GM12865 (cell line): ENCODE data around the gene GRB10.

Experiments
- DNase-seq: peaks from one replicate; pipeline ENCODE4 v3.0.0; 2010; ENCODE audit warnings: low read depth
- H3K4me3 ChIP-seq: 2 replicates; pipeline ENCODE4 v1.5.1; 2011; ENCODE audit warnings: mild to moderate bottlenecking, low read depth, low read length, control low read depth
- CTCF ChIP-seq: IDR thresholded peaks from 2 replicates; pipeline ENCODE4 v1.5.1; 2011; ENCODE audit warnings: low read length, control low read depth, low read depth, inconsistent platforms; ENCODE audit not compliant: insufficient read depth; ENCODE audit errors: missing control alignments

The GRB10 gene

GRCh38 chr7:50709151-50709550, 73.5 kb downstream of the GRB10 start:
- DNase-seq = no peak
- no peak for TF ChIP-seq CTCF
- no peak overlapping the region for H3K4me3 ChIP-seq

DNA sequence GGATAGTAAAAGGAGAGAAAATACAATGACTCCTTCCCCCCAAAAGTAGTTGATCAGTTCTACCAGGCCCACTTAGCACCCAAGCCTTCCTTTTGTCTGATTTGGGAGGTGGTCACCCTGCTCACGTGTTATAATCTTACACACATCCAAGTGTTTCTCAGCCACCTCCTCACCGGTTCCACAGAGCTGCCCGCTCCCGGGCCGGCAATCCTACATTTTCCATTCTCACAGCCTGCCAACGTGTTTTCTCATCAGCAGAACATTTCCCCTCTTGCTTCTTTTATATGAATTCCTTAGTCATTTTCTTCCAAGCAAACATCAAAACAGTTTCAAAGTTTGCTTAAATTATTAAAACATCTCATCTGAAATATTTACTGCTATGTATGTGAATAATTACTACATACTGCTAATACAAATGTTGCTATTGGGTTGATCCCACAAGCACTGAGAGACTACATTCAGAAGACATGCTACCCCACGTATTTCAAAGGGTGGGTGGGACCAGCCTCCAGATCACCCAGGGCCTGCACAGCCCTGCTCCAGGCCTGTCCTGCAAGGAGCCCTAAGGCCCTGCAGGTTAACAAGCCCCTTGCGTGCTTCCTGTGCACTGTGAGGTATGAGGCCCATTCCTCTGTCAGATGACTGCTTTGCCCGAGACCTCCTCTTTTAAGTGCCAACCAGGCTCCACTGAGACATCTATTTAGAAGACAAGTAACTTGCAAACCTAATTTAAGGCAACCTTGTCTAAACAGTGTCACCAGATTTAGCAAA, 75.3 kb downstream of the GRB10 start:
- DNase-seq = no peak
- H3K4me3 ChIP-seq = no peak overlapping the region
- no peak for TF ChIP-seq CTCF

GRCh38 chr7:50706469-50706937, 76.2 kb downstream of the GRB10 start:
- DNase-seq = no peak
- TF ChIP-seq CTCF = no peak
- no peak overlapping the region for H3K4me3 ChIP-seq

DNA sequence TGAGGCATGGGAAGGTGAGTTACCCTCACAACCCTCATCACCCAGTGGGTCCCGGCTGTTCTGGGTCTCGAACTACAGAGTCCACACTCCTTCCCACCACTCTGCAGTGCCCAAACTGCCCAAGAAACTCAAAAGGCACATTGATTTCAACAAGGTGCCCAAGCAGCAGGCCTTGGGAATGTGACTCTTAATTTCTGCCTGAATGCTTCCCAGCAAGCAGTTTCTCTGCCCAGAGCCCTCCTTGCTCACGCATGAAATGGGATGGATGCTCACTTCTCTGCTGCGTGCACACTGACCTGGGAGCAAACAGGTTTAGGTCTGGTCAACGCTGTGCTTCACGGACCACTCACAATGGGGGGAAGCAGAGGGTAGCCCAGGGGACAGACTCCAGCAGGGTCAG, 77.9 kb downstream of the GRB10 start:
- DNase-seq = no peak
- no peak overlapping the region for H3K4me3 ChIP-seq
- no peak for TF ChIP-seq CTCF

DNA sequence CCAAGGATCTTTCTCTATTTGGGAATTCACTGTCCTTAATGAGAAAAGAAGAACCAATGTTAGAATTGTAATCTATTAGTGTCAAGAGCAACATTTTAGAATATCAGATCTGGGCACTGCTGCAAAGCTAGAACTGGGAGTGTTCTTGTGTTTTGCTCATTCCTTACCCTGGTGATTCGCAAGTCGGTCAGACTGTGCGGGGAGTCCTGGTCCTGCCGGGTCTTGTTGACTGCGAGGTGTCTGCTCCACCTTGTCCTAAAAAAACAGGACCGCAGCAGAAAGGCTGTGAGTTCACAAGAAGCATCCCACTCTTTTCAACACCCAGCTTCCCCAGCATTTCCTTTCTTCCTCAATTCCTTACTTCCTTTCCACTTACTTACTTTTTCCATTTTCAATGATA, 79.0 kb downstream of the GRB10 start:
- DNase-seq = no peak
- TF ChIP-seq CTCF = no peak
- no peak overlapping the region for H3K4me3 ChIP-seq

- no peak for DNase-seq
- H3K4me3 ChIP-seq = no peak overlapping the region
- no peak for TF ChIP-seq CTCF
These were observed 83.6 kb downstream of the GRB10 start for GRCh38 chr7:50699143-50699542.

DNA sequence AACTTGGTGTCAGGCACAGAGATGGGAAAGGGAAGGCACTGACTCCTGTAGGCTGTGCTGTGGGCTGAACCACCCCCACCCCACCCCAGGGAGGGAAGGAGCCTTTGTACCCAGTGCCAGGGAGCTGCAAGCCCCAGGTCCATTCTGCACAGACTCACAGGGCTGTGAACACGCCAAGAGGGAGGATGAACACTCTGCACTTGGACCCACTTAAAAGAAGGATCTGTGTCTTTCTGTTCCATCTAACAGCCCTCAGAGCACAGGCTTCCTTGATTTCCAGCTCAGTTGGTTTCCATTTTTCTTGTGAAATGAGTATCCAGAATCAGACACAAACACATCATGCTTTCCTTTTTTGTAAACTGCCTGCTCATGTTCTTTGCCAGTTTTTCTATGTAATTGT, 84.9 kb downstream of the GRB10 start:
- no peak overlapping the region for H3K4me3 ChIP-seq
- DNase-seq = no peak
- no peak for TF ChIP-seq CTCF
